HG03025 (cell line): ENCODE measurements around the gene PRCD.

ENCODE experiments used
- ATAC-seq: cut with Tn5 transposase; IDR thresholded peaks from one replicate; pipeline ENCODE4 v1.9.1; 2021; ENCODE audit warnings: mild to moderate bottlenecking, moderate library complexity; ENCODE audit not compliant: unreplicated experiment, low FRiP score

PRCD gene

DNA sequence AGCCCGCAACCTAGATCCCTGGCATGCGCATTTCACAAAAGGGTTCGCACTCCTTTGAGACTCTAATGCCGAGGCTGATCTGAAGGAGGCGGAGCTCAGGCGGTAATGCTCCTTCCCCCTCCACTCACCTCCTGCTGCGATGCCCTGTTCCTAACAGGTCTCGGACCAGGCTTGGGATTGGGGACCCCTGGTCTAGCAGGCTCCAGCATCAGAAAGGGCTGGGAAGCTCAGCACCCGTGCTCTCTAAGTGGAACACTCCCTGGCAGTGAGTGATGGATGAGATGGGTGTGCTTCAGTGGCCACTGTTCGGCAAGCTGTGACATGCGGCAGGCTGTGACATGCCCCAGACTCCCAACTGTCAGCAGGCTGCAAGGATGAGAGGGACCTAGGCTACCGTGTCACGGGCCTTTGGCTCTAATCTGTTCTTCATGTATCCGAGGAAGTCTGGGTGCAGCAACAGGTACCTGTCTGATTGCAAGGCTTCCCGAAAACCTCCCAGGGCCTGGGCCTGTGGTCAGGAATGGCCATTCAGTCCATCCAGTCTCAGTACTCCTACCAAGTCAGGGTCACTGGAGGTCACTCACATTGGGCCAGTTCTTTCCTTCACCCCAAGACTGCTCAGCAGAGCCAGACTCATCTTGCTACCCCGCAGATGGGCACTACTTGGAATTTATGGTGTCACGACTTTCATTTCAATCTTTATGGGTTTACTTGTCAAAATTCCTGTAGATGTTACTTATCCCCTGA lies 47.1 kb downstream of the PRCD start:
- no peak for ATAC-seq

DNA sequence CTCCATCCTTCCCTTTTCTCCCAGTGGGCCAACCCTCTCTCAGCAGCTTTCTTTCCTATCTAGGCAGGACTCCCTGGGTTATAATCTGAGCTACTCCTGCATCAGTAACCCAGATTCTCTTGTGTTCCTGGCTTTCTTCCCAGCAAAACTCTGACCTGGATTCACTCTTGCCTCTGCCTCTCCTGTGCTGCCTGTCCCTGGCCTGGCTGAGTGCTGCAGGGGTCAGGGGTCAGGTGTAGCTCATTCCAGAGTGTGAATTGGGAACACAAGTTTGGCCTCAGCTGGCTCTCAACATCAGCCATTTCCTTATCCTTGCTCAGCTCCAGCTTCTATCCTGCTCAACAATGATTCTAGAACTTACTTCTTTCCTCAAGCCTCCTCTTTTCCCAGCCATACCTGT lies 48.3 kb downstream of the PRCD start:
- no peak for ATAC-seq

DNA sequence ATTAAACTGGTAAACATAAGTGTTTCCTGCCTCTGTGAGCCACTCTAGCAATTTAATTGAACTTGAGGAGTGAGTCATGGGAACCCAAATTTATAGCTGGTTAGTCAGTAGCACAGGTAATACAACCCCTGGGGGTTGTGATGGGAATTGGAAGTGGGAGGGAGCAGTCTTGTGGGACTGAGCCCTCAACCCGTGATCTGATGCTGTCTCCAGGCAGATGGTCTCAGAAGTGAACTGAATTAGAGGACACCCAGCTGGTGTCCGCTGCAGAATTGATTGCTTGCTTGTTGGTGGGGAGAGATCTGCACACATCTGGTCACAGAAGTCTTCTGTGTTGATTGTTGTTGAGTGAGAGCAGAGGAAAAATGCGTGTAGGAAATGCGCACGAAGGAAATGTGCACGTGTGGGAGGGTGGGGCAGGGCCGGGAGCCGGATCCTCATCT lies 53.6 kb downstream of the PRCD start:
- ATAC-seq: no peak

DNA sequence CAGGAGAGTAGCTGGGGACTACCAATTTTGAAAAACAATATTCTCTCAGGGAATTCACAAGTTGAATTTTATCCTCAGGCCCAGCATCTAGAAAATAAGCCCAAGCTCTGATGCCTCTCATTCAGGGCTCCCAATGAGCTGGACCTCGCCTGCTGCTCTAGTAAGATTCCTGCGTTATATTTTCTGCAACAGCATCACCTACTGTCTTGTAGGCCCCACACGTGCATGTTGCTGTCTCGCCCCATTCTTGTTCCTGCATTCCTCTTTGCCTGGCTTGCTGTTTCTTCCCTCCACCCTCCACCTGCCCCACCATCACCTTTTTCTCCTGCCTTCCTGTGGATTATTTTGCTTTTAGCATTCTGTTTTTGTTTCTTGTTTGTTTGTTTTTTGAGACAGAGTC lies 54.1 kb downstream of the PRCD start:
- no peak for ATAC-seq

DNA sequence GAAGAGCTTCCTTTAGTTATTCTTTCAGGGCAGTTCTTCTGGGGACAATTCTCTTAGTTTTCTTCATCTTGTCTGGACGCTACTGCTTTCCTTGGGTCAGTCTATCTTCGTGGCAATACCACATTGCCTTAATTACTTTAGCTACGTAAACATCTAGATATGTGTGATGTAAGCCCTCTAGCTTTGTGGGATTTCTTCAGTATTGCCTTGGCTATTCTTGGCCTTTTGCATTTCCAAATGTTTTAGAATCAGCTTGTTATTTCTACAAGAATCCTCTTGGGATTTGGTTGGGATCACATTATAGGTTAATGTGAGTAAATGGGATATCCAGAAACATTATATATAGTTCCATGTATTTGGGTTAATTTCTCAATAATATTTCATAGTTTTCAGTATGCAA lies 54.8 kb downstream of the PRCD start:
- ATAC-seq: no peak
